CD8-positive, alpha-beta memory T cell (primary cell): Measurements from ENCODE around the gene LMTK3. TPM values are rescaled to one million over a fixed set of nuclear protein-coding genes. Genes with fewer than 3 reads are reported as not detected.
A peak's percentile ranks its signal among the peaks of the same experiment; 100 is the strongest.

Experiments
- CTCF ChIA-PET: fragments of 350-600 bp; sonication (Branson Sonifier 250); formaldehyde crosslinking; loops from one replicate; lab custom pipeline; 2021; ENCODE audit warnings: antibody characterized with exemption; lab: Charles Lee
- POLR2A ChIA-PET: fragments of 350-600 bp; sonication (Branson Sonifier 250); formaldehyde crosslinking; loops from one replicate; lab custom pipeline; 2021; ENCODE audit warnings: antibody characterized with exemption; lab: Charles Lee
- DNase-seq, 5 donors: peaks; one replicate each; pipeline versions ENCODE4 v3.0.0 to v3.0.0-alpha.2; 2020 to 2022; ENCODE audit warnings: mixed read lengths in 1 of 5
- H3K27ac ChIP-seq: one replicate; pipeline ENCODE4 v1.7.0; 2013; ENCODE audit warnings: low read depth, mild to moderate bottlenecking, low read length, moderate library complexity
- H3K27me3 ChIP-seq: 2 replicates; pipeline ENCODE4 v1.7.0; 2013; ENCODE audit warnings: low read length, mild to moderate bottlenecking; ENCODE audit not compliant: insufficient read depth, poor library complexity, severe bottlenecking
- H3K36me3 ChIP-seq: 2 replicates; pipeline ENCODE4 v1.7.0; 2013; ENCODE audit warnings: mild to moderate bottlenecking, low read length, moderate library complexity; ENCODE audit not compliant: insufficient read depth
- H3K4me1 ChIP-seq: 2 replicates; pipeline ENCODE4 v1.7.0; 2013; ENCODE audit warnings: mild to moderate bottlenecking, low read length, moderate library complexity; ENCODE audit not compliant: insufficient read depth
- H3K4me3 ChIP-seq: 2 replicates; pipeline ENCODE4 v1.7.0; 2013; ENCODE audit warnings: mild to moderate bottlenecking, low read length
- H3K9me3 ChIP-seq: 2 replicates; pipeline ENCODE4 v1.7.0; 2013; ENCODE audit warnings: mild to moderate bottlenecking, low read length
- H3K27ac Mint-ChIP-seq, 8 donors: one replicate each; pipeline ENCODE4 v1.8.0; 2020 to 2021; ENCODE audit warnings: mixed read lengths in 8 of 8, mild to moderate bottlenecking in 6 of 8, inconsistent platforms in 3 of 8, moderate library complexity in 3 of 8
- H3K27me3 Mint-ChIP-seq, 2 donors: one replicate each; pipeline ENCODE4 v1.8.0; 2020 to 2021; ENCODE audit warnings: mixed read lengths in 2 of 2, mild to moderate bottlenecking in 1 of 2, moderate library complexity in 1 of 2
- H3K36me3 Mint-ChIP-seq, 3 donors: one replicate each; pipeline ENCODE4 v1.8.0; 2020 to 2021; ENCODE audit warnings: mixed read lengths in 3 of 3, inconsistent platforms in 1 of 3, mild to moderate bottlenecking in 1 of 3
- H3K4me1 Mint-ChIP-seq, 3 donors: one replicate each; pipeline ENCODE4 v1.8.0; 2020 to 2021; ENCODE audit warnings: mixed read lengths in 3 of 3, inconsistent platforms in 1 of 3, mild to moderate bottlenecking in 1 of 3
- H3K4me3 Mint-ChIP-seq, 7 donors: one replicate each; pipeline ENCODE4 v1.8.0; 2020 to 2021; ENCODE audit warnings: mixed read lengths in 7 of 7, mild to moderate bottlenecking in 6 of 7, moderate library complexity in 4 of 7, inconsistent platforms in 2 of 7
- H3K9me3 Mint-ChIP-seq, 5 donors: one replicate each; pipeline ENCODE4 v1.8.0; 2020 to 2022; ENCODE audit warnings: mixed read lengths in 5 of 5, mild to moderate bottlenecking in 3 of 5, moderate library complexity in 2 of 5, inconsistent platforms in 1 of 5
- polyA plus RNA-seq: library from polyadenylated mRNA; unstranded; fragments of 300-500 nt; fragmentation: Illumina TruSeq; gene quantifications from one replicate; pipeline ENCODE4 v1.2.3, GENCODE V29; 2021
- total RNA-seq, 2 experiments: library from RNA; stranded (reverse); gene quantifications; one replicate each; pipeline ENCODE4 v1.2.3, GENCODE V29; 2021

Gene LMTK3
- total and polyA plus RNA-seq, 3 experiments from 2014 or later = 4.6 to 4.7 TPM; not detected in 1

GRCh38 chr19:48480183-48480557 lies 31.5 kb downstream of the LMTK3 start:
- peak overlapping the region; percentile 72 for H3K4me3 ChIP-seq
- H3K27ac ChIP-seq = no peak overlapping the region
- H3K9me3 ChIP-seq = no peaks in the 10 kb centered on the region
- POLR2A ChIA-PET = interaction anchor here (0.9 kb wide), 1 partner anchor 10 kb away, joined by 3 read pairs; no protein-coding TSS in a partner anchor
- no peaks in the 10 kb centered on the region for H3K36me3 ChIP-seq
- peaks cover 10% of the 10 kb centered on the region for H3K4me1 ChIP-seq
- H3K27ac Mint-ChIP-seq = peak overlapping the region in 7 of 8 donors; percentile 64 to 94 (median 82)
- peaks cover 0 to 2% of the 10 kb centered on the region in 2 donors for H3K27me3 Mint-ChIP-seq
- H3K27me3 ChIP-seq = no peaks in the 10 kb centered on the region
- peaks cover 11 to 23% (median 20%) of the 10 kb centered on the region in 3 donors for H3K4me1 Mint-ChIP-seq
- peaks cover 0 to 31% (median 4%) of the 10 kb centered on the region in 3 donors for H3K36me3 Mint-ChIP-seq
- DNase-seq = peak in 1 of 5 donors; percentile 40
- CTCF ChIA-PET = interaction anchor here (1.2 to 4.1 kb wide), 4 partner anchors 10 to 146 kb away, joined by 3 to 36 read pairs (median 4); no protein-coding TSS in a partner anchor
- H3K9me3 Mint-ChIP-seq = no peaks in the 10 kb centered on the region
- peak overlapping the region; percentile 77 to 92 (median 87) for H3K4me3 Mint-ChIP-seq

GRCh38 chr19:48479686-48480085 lies 31.9 kb downstream of the LMTK3 start:
- POLR2A ChIA-PET = interaction anchor here (0.9 kb wide), 1 partner anchor 10 kb away, joined by 3 read pairs; no protein-coding TSS in a partner anchor

GRCh38 chr19:48478339-48479256 lies 33.0 kb downstream of the LMTK3 start:
- no peak for DNase-seq
- Mint-ChIP-seq H3K27me3 (peaks cover 0 to 2% of the 10 kb centered on the region in 2 donors), H3K4me3 (peak overlapping the region in 1 of 7 donors; percentile 72), H3K9me3 (no peaks in the 10 kb centered on the region), H3K27ac (no peak overlapping the region), H3K4me1 (peaks cover 13 to 26% (median 24%) of the 10 kb centered on the region in 3 donors), H3K36me3 (peaks cover 0 to 45% (median 2%) of the 10 kb centered on the region in 3 donors)
- Histone ChIP-seq H3K27me3 (no peaks in the 10 kb centered on the region), H3K9me3 (no peaks in the 10 kb centered on the region), H3K4me3 (no peak overlapping the region), H3K4me1 (peaks cover 10% of the 10 kb centered on the region), H3K36me3 (peaks cover 7% of the 10 kb centered on the region), H3K27ac (no peak overlapping the region)
- ChIA-PET CTCF (interaction anchor here (1.2 to 4.1 kb wide), 2 partner anchors 12 to 28 kb away, joined by 3 to 36 read pairs; no protein-coding TSS in a partner anchor), POLR2A (no interaction called here)

More at GRCh38 chr19:48479686-48480085, 31.9 kb downstream of the LMTK3 start:
- no peaks in the 10 kb centered on the region for H3K9me3 Mint-ChIP-seq
- H3K27me3 Mint-ChIP-seq = peaks cover 0 to 2% of the 10 kb centered on the region in 2 donors
- H3K4me3 ChIP-seq = no peak overlapping the region
- peaks cover 11 to 23% (median 20%) of the 10 kb centered on the region in 3 donors for H3K4me1 Mint-ChIP-seq
- H3K4me3 Mint-ChIP-seq = peak overlapping the region; percentile 58 to 92 (median 87)
- H3K36me3 Mint-ChIP-seq = peaks cover 0 to 35% (median 4%) of the 10 kb centered on the region in 3 donors
- no peaks in the 10 kb centered on the region for H3K9me3 ChIP-seq
- H3K27me3 ChIP-seq = no peaks in the 10 kb centered on the region
- H3K27ac ChIP-seq = no peak overlapping the region
- peak overlapping the region in 7 of 8 donors; percentile 72 to 94 (median 82) for H3K27ac Mint-ChIP-seq
- peaks cover 3% of the 10 kb centered on the region for H3K36me3 ChIP-seq
- no peak for DNase-seq
- H3K4me1 ChIP-seq = peaks cover 10% of the 10 kb centered on the region
- CTCF ChIA-PET = interaction anchor here (1.2 to 4.1 kb wide), 3 partner anchors 10 to 27 kb away, joined by 3 to 36 read pairs (median 5); no protein-coding TSS in a partner anchor

GRCh38 chr19:48477698-48478338 lies 33.8 kb downstream of the LMTK3 start:
- Mint-ChIP-seq H3K4me1 (peaks cover 13 to 26% (median 24%) of the 10 kb centered on the region in 3 donors), H3K27ac (peak overlapping the region in 1 of 8 donors; percentile 88), H3K27me3 (peaks cover 0 to 2% of the 10 kb centered on the region in 2 donors), H3K4me3 (peak overlapping the region in 1 of 7 donors; percentile 24), H3K36me3 (peaks cover 0 to 53% (median 2%) of the 10 kb centered on the region in 3 donors), H3K9me3 (no peaks in the 10 kb centered on the region)
- Histone ChIP-seq H3K4me1 (peaks cover 10% of the 10 kb centered on the region), H3K4me3 (no peak overlapping the region), H3K27ac (no peak overlapping the region), H3K9me3 (no peaks in the 10 kb centered on the region), H3K27me3 (no peaks in the 10 kb centered on the region), H3K36me3 (peaks cover 13% of the 10 kb centered on the region)
- POLR2A ChIA-PET = no interaction called here
- DNase-seq = no peak
- CTCF ChIA-PET = no interaction called here

- no peaks in the 10 kb centered on the region for H3K9me3 ChIP-seq
- Mint-ChIP-seq H3K27me3 (peaks cover 0 to 2% of the 10 kb centered on the region in 2 donors), H3K27ac (peak overlapping the region in 2 of 8 donors; percentile 51 to 88), H3K4me1 (peaks cover 13 to 26% (median 23%) of the 10 kb centered on the region in 3 donors), H3K9me3 (no peaks in the 10 kb centered on the region), H3K4me3 (no peak overlapping the region), H3K36me3 (peaks cover 0 to 58% (median 2%) of the 10 kb centered on the region in 3 donors)
- peaks cover 17% of the 10 kb centered on the region for H3K36me3 ChIP-seq
- H3K27me3 ChIP-seq = no peaks in the 10 kb centered on the region
- ChIA-PET POLR2A (no interaction called here), CTCF (no interaction called here)
- no peak for DNase-seq
- no peak overlapping the region for H3K27ac ChIP-seq
- no peak overlapping the region for H3K4me3 ChIP-seq
- peaks cover 8% of the 10 kb centered on the region for H3K4me1 ChIP-seq
Observed at GRCh38 chr19:48477067-48477685, 34.5 kb downstream of the LMTK3 start.

GRCh38 chr19:48476176-48476575 lies 35.5 kb downstream of the LMTK3 start:
- CTCF ChIA-PET = no interaction called here
- H3K27ac ChIP-seq = no peak overlapping the region
- POLR2A ChIA-PET = no interaction called here
- Mint-ChIP-seq H3K4me1 (peaks cover 13 to 21% (median 17%) of the 10 kb centered on the region in 3 donors), H3K36me3 (peaks cover 0 to 67% (median 2%) of the 10 kb centered on the region in 3 donors), H3K27me3 (peaks cover 0 to 2% of the 10 kb centered on the region in 2 donors), H3K9me3 (no peaks in the 10 kb centered on the region), H3K4me3 (peak overlapping the region in 1 of 7 donors; percentile 38), H3K27ac (peak overlapping the region in 1 of 8 donors; percentile 27)
- DNase-seq = no peak
- H3K36me3 ChIP-seq = peaks cover 17% of the 10 kb centered on the region
- H3K4me3 ChIP-seq = no peak overlapping the region
- peaks cover 4% of the 10 kb centered on the region for H3K4me1 ChIP-seq
- no peaks in the 10 kb centered on the region for H3K27me3 ChIP-seq
- no peaks in the 10 kb centered on the region for H3K9me3 ChIP-seq

- no peak overlapping the region for H3K4me3 ChIP-seq
- H3K27me3 Mint-ChIP-seq = peaks cover 0 to under 1% of the 10 kb centered on the region in 2 donors
- H3K4me3 Mint-ChIP-seq = peak overlapping the region in 1 of 7 donors; percentile 38
- peaks cover 4% of the 10 kb centered on the region for H3K4me1 ChIP-seq
- H3K27ac Mint-ChIP-seq = peak overlapping the region in 1 of 8 donors; percentile 29
- ChIA-PET CTCF (interaction anchor here (1.1 kb wide), 1 partner anchor 14 kb away, joined by 4 read pairs; no protein-coding TSS in a partner anchor), POLR2A (no interaction called here)
- no peak overlapping the region for H3K27ac ChIP-seq
- no peaks in the 10 kb centered on the region for H3K9me3 ChIP-seq
- no peaks in the 10 kb centered on the region for H3K9me3 Mint-ChIP-seq
- peaks cover 0 to 73% (median 5%) of the 10 kb centered on the region in 3 donors for H3K36me3 Mint-ChIP-seq
- no peaks in the 10 kb centered on the region for H3K27me3 ChIP-seq
- DNase-seq = no peak
- H3K4me1 Mint-ChIP-seq = peaks cover 12 to 19% (median 15%) of the 10 kb centered on the region in 3 donors
- H3K36me3 ChIP-seq = peaks cover 21% of the 10 kb centered on the region
Observed at GRCh38 chr19:48475369-48476068, 36.1 kb downstream of the LMTK3 start.
